ENCODE measurements around the gene ALDH9A1. TPM values are rescaled to one million over a fixed set of nuclear protein-coding genes. Genes with fewer than 3 reads are reported as not detected.

The ALDH9A1 gene
- total and polyA plus RNA-seq, 7 donors, result 30.4 to 69.3 (median 40.9) TPM

GRCh38 chr1:165674599-165674998 lies 23.8 kb downstream of the ALDH9A1 start:
- 76 to 89% (median 81%) methylated on average over 8 of the region's 8 CpGs for WGBS, 3 donors
- Histone ChIP-seq H3K4me1 (peaks cover 8% of the 10 kb centered on the region), H3K4me3 (no peak overlapping the region), H3K27me3 (ENCODE audit: insufficient read depth in 3 of 3, low read length in 2 of 3) (no peaks in the 10 kb centered on the region), H3K9me3 (no peaks in the 10 kb centered on the region), H3K36me3 (ENCODE audit: insufficient read depth in 1 of 2, low read depth in 1 of 2) (peaks cover 0 to 78% of the 10 kb centered on the region in 2 donors), H3K27ac (no peak overlapping the region)
- intact Hi-C loops (cut with DNase I), result no loop called here
- TF ChIP-seq CTCF (IDR thresholded peaks at IDR 0.05), result no peak
- DNase-seq, result no peak
- ATAC-seq, result peak in 1 of 4 donors; percentile 54

GRCh38 chr1:165671526-165671925 lies 26.8 kb downstream of the ALDH9A1 start:
- Histone ChIP-seq H3K27me3 (ENCODE audit: insufficient read depth in 3 of 3, low read length in 2 of 3) (no peaks in the 10 kb centered on the region), H3K4me1 (peaks cover 12% of the 10 kb centered on the region), H3K36me3 (ENCODE audit: insufficient read depth in 1 of 2, low read depth in 1 of 2) (peaks cover 4 to 77% of the 10 kb centered on the region in 2 donors), H3K4me3 (no peak overlapping the region), H3K27ac (no peak overlapping the region), H3K9me3 (no peaks in the 10 kb centered on the region)
- TF ChIP-seq CTCF (IDR thresholded peaks at IDR 0.05), result no peak
- DNase-seq (no peak), ATAC-seq (no peak)
- 94 to 98% (median 96%) methylated on average over 2 of the region's 2 CpGs for WGBS, 3 donors
- intact Hi-C loops (cut with DNase I), result no loop called here

GRCh38 chr1:165668184-165668583 lies 30.2 kb downstream of the ALDH9A1 start:
- no peak for TF ChIP-seq CTCF (IDR thresholded peaks at IDR 0.05)
- peaks cover 8% of the 10 kb centered on the region for H3K4me1 ChIP-seq
- WGBS, 3 donors, result 91 to 93% (median 93%) methylated on average over 3 of the region's 3 CpGs
- no peaks in the 10 kb centered on the region for H3K9me3 ChIP-seq
- ATAC-seq (no peak), DNase-seq (no peak)
- H3K27me3 ChIP-seq (ENCODE audit: insufficient read depth in 3 of 3, low read length in 2 of 3), result no peaks in the 10 kb centered on the region
- peaks cover 5 to 79% of the 10 kb centered on the region in 2 donors for H3K36me3 ChIP-seq (ENCODE audit: insufficient read depth in 1 of 2, low read depth in 1 of 2)
- intact Hi-C loops (cut with DNase I), result no loop called here
- no peak overlapping the region for H3K27ac ChIP-seq
- H3K4me3 ChIP-seq, result no peak overlapping the region

GRCh38 chr1:165666152-165666825 lies 32.1 kb downstream of the ALDH9A1 start:
- ATAC-seq, result peak; percentile 49 to 84 (median 72)
- DNase-seq, result no peak
- WGBS, 3 donors, result 60 to 76% (median 70%) methylated on average over 5 of the region's 5 CpGs
- no peak for TF ChIP-seq CTCF (IDR thresholded peaks at IDR 0.05)
- Histone ChIP-seq H3K27ac (peak overlapping the region; percentile 43), H3K36me3 (ENCODE audit: insufficient read depth in 1 of 2, low read depth in 1 of 2) (peaks cover 5 to 80% of the 10 kb centered on the region in 2 donors), H3K27me3 (ENCODE audit: insufficient read depth in 3 of 3, low read length in 2 of 3) (no peaks in the 10 kb centered on the region), H3K4me1 (peaks cover 8% of the 10 kb centered on the region), H3K4me3 (no peak overlapping the region), H3K9me3 (no peaks in the 10 kb centered on the region)
- intact Hi-C loops (cut with DNase I), result no loop called here

GRCh38 chr1:165662186-165662585 lies 36.2 kb downstream of the ALDH9A1 start:
- no peak for TF ChIP-seq CTCF (IDR thresholded peaks at IDR 0.05)
- intact Hi-C loops (cut with DNase I), result no loop called here
- Histone ChIP-seq H3K27me3 (ENCODE audit: insufficient read depth in 3 of 3, low read length in 2 of 3) (no peaks in the 10 kb centered on the region), H3K27ac (no peak overlapping the region), H3K4me3 (no peak overlapping the region), H3K4me1 (peaks cover 8% of the 10 kb centered on the region), H3K9me3 (no peaks in the 10 kb centered on the region), H3K36me3 (ENCODE audit: insufficient read depth in 1 of 2, low read depth in 1 of 2) (peaks cover 6 to 77% of the 10 kb centered on the region in 2 donors)
- DNase-seq (no peak), ATAC-seq (no peak)
- WGBS, 3 donors, result 67 to 92% (median 71%) methylated on average over 3 of the region's 3 CpGs

Data from psoas muscle (tissue), 8 donors.